ENCODE results near the gene TMEM273.

GRCh38 chr10:49154641-49155040, 33.5 kb downstream of the TMEM273 start:
- no peak for TF ChIP-seq CTCF (IDR thresholded peaks at IDR 0.05; ENCODE audit: borderline replicate concordance, extremely low read depth, low read length, poor library complexity, severe bottlenecking)
- no peak for TF ChIP-seq EZH2 (IDR thresholded peaks at IDR 0.05; ENCODE audit: borderline replicate concordance, low read depth, low read length, severe bottlenecking)

Measured in DND-41 (cell line).